22Rv1 (cell line): ENCODE results near the gene AQP10.

ENCODE experiments used
- ZFX ChIP-seq: fragments of 450-650 bp; IDR thresholded peaks from 2 replicates; pipeline ENCODE4 v1.6.1; 2017; ENCODE audit warnings: antibody characterized with exemption, borderline replicate concordance
- TF ChIP-seq, protein P1 (sequence below): fragments of 450-650 bp; IDR thresholded peaks from 2 replicates; pipeline ENCODE4 v1.5.1; 2017; ENCODE audit warnings: mild to moderate bottlenecking

DNA sequence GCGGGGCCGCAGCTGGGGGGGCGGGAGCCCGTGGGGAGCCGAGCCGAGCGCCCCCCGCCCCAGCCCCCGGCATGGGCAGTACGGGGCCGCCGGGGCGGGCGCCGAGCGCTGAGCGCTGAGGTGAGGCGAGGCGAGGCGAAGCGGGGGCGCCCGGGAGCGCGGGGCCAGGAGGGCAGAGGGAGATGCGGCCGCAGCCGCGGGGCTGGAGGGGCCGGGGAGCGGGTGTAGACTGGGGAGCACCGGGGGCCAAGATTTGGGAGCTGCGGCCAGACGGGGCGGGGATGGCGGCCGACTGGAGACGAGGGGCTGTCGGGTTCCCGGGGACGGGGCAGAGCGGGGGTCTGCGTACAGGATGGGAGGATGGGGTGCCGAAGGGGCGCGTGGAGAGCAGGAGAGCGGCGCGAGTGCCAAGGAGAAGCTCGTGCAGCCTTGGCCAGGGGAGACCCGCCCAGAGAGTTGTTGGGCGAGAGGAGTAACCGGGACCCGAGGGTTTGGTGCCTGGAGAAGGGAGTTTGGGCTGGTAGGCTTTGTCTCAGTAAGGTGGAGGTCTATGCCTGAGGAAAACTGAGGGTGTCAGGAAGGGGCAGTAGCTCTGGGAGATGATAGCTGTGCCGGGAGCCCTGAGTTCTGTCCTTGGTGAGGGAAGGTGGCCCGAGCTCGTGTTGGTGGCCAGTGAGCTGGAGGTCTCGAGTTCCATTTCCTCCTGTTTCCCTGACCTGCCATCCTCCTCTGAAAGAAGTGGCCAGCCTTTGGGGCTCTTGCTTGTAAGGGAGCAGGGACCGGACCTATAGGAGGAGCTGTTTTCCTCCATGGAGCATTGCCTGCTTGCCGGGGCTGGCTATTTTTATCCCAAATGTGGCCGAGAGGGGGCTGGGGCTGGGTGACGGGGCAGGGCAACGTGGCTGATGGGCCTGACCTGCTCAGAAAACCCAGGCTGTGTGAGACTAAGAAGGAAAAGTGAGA is 5.0 kb downstream of the AQP10 start:
- TF ChIP-seq, protein P1, sequence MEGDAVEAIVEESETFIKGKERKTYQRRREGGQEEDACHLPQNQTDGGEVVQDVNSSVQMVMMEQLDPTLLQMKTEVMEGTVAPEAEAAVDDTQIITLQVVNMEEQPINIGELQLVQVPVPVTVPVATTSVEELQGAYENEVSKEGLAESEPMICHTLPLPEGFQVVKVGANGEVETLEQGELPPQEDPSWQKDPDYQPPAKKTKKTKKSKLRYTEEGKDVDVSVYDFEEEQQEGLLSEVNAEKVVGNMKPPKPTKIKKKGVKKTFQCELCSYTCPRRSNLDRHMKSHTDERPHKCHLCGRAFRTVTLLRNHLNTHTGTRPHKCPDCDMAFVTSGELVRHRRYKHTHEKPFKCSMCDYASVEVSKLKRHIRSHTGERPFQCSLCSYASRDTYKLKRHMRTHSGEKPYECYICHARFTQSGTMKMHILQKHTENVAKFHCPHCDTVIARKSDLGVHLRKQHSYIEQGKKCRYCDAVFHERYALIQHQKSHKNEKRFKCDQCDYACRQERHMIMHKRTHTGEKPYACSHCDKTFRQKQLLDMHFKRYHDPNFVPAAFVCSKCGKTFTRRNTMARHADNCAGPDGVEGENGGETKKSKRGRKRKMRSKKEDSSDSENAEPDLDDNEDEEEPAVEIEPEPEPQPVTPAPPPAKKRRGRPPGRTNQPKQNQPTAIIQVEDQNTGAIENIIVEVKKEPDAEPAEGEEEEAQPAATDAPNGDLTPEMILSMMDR, result peak; percentile 85
- no peak for TF ChIP-seq ZFX
